GM20431 (cell line): ENCODE measurements around the gene TRERF1.

Experiments
- in situ Hi-C: fragments of 300-500 bp; cut with MseI, MboI; formaldehyde crosslinking; loops from one replicate; pipeline ENCODE4 v1.15.0; 2020; ENCODE audit warnings: low sequenced_read_pairs; ENCODE audit not compliant: unreplicated experiment

Gene TRERF1

GRCh38 chr6:42400061-42400760 lies 51.5 kb downstream of the TRERF1 start:
- in situ Hi-C loops, result no loop called here

GRCh38 chr6:42396720-42397119 lies 55.0 kb downstream of the TRERF1 start:
- in situ Hi-C loops, result no loop called here

GRCh38 chr6:42394881-42395620 lies 56.7 kb downstream of the TRERF1 start:
- in situ Hi-C loops, result no loop called here

GRCh38 chr6:42394151-42394550 lies 57.6 kb downstream of the TRERF1 start:
- in situ Hi-C loops, result no loop called here

- in situ Hi-C loops, result no loop called here
These were observed 58.4 kb downstream of the TRERF1 start for GRCh38 chr6:42393339-42393738.

GRCh38 chr6:42392833-42393232 lies 58.9 kb downstream of the TRERF1 start:
- in situ Hi-C loops, result no loop called here

- in situ Hi-C loops, result no loop called here
These were observed 60.3 kb downstream of the TRERF1 start for GRCh38 chr6:42391441-42391840.

GRCh38 chr6:42390228-42390934 lies 61.3 kb downstream of the TRERF1 start:
- in situ Hi-C loops, result no loop called here

- in situ Hi-C loops, result no loop called here
These were observed 62.0 kb downstream of the TRERF1 start for GRCh38 chr6:42389736-42390135.

GRCh38 chr6:42388046-42388445 lies 63.7 kb downstream of the TRERF1 start:
- in situ Hi-C loops, result no loop called here

- in situ Hi-C loops, result no loop called here
These were observed 64.4 kb downstream of the TRERF1 start for GRCh38 chr6:42387336-42387735.

GRCh38 chr6:42385339-42385738 lies 66.4 kb downstream of the TRERF1 start:
- in situ Hi-C loops, result no loop called here

GRCh38 chr6:42383421-42384205 lies 68.1 kb downstream of the TRERF1 start:
- in situ Hi-C loops, result no loop called here

- in situ Hi-C loops, result no loop called here
These were observed 69.9 kb downstream of the TRERF1 start for GRCh38 chr6:42381850-42382249.

GRCh38 chr6:42380228-42380979 lies 71.3 kb downstream of the TRERF1 start:
- in situ Hi-C loops, result no loop called here

GRCh38 chr6:42378536-42378935 lies 73.2 kb downstream of the TRERF1 start:
- in situ Hi-C loops, result no loop called here

- in situ Hi-C loops, result no loop called here
These were observed 73.6 kb downstream of the TRERF1 start for GRCh38 chr6:42378125-42378524.

GRCh38 chr6:42375007-42375635 lies 76.6 kb downstream of the TRERF1 start:
- in situ Hi-C loops, result no loop called here

GRCh38 chr6:42374018-42374669 lies 77.6 kb downstream of the TRERF1 start:
- in situ Hi-C loops, result no loop called here
